ENCODE data around the gene IQCM.

The IQCM gene

DNA sequence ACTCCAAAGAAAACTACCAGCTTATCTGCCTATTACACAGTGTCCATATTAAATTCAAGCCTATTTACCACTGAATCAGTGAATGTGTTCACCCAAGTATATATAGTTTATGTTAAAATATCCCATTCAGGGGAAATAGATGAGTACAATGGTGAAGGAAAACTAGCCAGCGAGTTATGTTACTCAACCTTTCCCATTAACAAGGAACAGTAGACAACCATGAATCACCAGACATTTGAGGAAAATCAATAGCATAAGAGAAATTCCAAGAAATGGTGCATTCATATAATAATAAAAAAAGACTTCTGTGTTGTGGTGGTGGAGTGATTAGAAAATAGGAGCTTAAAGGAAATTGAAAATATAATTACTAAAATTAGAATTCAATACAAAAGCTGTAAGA lies 21.3 kb downstream of the IQCM start:
- Histone ChIP-seq H2AFZ (no peak overlapping the region), H3K4me3 (ENCODE audit: low read depth, low read length) (no peak overlapping the region), H3K36me3 (ENCODE audit: control insufficient read depth, insufficient read depth, low read length) (no peaks in the 10 kb centered on the region), H3K9ac (no peak overlapping the region), H3K9me3 (ENCODE audit: control insufficient read depth, low read length) (no peaks in the 10 kb centered on the region), H3K27me3 (ENCODE audit: control insufficient read depth, insufficient read depth, low read length) (no peaks in the 10 kb centered on the region), H3K4me1 (no peaks in the 10 kb centered on the region), H3K79me2 (no peaks in the 10 kb centered on the region), H3K4me2 (ENCODE audit: low read length) (no peak overlapping the region), H3K27ac (no peak overlapping the region)
- TF ChIP-seq, protein P1, sequence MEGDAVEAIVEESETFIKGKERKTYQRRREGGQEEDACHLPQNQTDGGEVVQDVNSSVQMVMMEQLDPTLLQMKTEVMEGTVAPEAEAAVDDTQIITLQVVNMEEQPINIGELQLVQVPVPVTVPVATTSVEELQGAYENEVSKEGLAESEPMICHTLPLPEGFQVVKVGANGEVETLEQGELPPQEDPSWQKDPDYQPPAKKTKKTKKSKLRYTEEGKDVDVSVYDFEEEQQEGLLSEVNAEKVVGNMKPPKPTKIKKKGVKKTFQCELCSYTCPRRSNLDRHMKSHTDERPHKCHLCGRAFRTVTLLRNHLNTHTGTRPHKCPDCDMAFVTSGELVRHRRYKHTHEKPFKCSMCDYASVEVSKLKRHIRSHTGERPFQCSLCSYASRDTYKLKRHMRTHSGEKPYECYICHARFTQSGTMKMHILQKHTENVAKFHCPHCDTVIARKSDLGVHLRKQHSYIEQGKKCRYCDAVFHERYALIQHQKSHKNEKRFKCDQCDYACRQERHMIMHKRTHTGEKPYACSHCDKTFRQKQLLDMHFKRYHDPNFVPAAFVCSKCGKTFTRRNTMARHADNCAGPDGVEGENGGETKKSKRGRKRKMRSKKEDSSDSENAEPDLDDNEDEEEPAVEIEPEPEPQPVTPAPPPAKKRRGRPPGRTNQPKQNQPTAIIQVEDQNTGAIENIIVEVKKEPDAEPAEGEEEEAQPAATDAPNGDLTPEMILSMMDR (IDR thresholded peaks at IDR 0.05), result no peak

DNA sequence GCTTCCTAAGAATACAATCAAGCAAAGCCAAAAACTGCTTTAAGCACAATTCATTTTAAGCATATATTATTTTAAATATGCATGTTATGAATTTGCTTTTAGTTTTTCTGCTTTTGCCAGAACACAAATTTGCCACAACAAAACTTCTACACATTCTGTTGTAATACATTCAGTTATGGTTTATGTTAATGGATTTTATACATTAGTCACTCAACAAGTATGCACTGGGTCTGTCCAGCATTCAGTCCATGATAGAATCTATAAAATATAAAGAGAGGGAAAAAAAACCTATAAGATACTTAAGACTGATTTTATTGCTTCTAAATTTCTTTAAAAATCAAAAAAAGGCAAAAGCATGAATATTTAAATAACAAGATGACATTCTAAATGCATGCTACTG lies 22.2 kb downstream of the IQCM start:
- H3K79me2 ChIP-seq, result no peaks in the 10 kb centered on the region
- H3K4me2 ChIP-seq (ENCODE audit: low read length), result no peak overlapping the region
- TF ChIP-seq, protein P1 (IDR thresholded peaks at IDR 0.05), result no peak
- no peaks in the 10 kb centered on the region for H3K36me3 ChIP-seq (ENCODE audit: control insufficient read depth, insufficient read depth, low read length)
- no peak overlapping the region for H2AFZ ChIP-seq
- H3K4me3 ChIP-seq (ENCODE audit: low read depth, low read length), result no peak overlapping the region
- H3K9me3 ChIP-seq (ENCODE audit: control insufficient read depth, low read length), result no peaks in the 10 kb centered on the region
- H3K27ac ChIP-seq, result no peak overlapping the region
- no peak overlapping the region for H3K9ac ChIP-seq
- H3K27me3 ChIP-seq (ENCODE audit: control insufficient read depth, insufficient read depth, low read length), result no peaks in the 10 kb centered on the region
- H3K4me1 ChIP-seq, result no peaks in the 10 kb centered on the region

DNA sequence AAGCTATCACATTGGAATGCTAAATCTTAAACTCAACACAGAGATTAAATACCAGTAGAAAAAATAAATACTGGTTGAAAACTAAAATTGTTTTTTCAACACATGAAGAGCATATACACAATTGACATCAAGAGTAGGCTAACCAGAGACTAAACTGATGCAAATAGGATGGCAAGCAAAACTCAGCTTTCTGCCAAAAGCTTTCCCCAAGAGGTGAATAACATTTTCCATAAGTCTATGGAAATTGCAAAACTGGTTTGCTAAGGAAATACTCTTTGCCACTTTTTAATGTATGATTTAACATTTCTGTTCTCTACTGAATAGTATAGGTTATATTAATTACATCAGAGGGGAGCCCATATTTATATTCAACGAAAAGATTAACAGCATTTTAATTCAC lies 23.8 kb downstream of the IQCM start:
- Histone ChIP-seq H3K36me3 (ENCODE audit: control insufficient read depth, insufficient read depth, low read length) (no peaks in the 10 kb centered on the region), H3K4me2 (ENCODE audit: low read length) (no peak overlapping the region), H3K27me3 (ENCODE audit: control insufficient read depth, insufficient read depth, low read length) (no peaks in the 10 kb centered on the region), H2AFZ (no peak overlapping the region), H3K27ac (no peak overlapping the region), H3K4me1 (no peaks in the 10 kb centered on the region), H3K4me3 (ENCODE audit: low read depth, low read length) (no peak overlapping the region), H3K79me2 (no peaks in the 10 kb centered on the region), H3K9me3 (ENCODE audit: control insufficient read depth, low read length) (no peaks in the 10 kb centered on the region), H3K9ac (no peak overlapping the region)
- TF ChIP-seq, protein P1 (IDR thresholded peaks at IDR 0.05), result no peak

DNA sequence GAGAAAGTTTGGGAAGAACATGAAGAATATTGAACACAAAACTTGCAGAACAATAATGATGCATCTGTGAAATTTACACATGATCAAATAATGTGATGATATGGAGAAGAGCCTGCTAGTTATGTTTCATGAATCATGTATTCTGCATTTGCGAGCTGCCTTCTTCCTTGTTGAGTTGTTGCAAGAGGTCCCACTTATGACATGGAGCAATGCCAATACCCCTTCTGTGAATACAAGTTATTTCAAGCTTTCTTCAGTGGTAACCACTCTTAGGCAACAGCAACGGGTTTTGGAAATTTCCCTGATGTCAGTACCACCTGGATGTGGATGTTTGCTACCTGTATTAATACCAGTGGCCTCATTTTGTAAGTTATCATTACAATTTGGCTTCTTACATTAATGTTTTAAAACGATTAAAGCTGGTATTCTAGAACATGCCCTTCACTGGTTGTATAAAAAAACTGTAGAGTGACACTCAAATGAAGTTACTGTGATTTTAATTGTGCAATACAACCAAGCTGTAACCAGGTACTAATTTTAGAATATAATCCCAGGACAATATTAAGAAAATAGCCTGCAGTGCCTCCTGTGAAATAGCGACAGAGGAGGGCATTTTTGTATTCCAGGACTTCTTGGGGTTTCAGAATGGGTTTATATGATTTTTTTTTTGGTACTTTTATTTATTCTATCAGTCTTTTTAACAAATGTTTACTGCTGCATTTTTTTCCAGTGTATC lies 25.3 kb downstream of the IQCM start:
- Histone ChIP-seq H3K9me3 (ENCODE audit: control insufficient read depth, low read length) (no peaks in the 10 kb centered on the region), H3K36me3 (ENCODE audit: control insufficient read depth, insufficient read depth, low read length) (no peaks in the 10 kb centered on the region), H3K27me3 (ENCODE audit: control insufficient read depth, insufficient read depth, low read length) (no peaks in the 10 kb centered on the region), H3K4me1 (no peaks in the 10 kb centered on the region), H2AFZ (no peak overlapping the region), H3K4me3 (ENCODE audit: low read depth, low read length) (no peak overlapping the region), H3K9ac (no peak overlapping the region), H3K4me2 (ENCODE audit: low read length) (no peak overlapping the region), H3K79me2 (no peaks in the 10 kb centered on the region), H3K27ac (no peak overlapping the region)
- TF ChIP-seq, protein P1 (IDR thresholded peaks at IDR 0.05), result no peak

DNA sequence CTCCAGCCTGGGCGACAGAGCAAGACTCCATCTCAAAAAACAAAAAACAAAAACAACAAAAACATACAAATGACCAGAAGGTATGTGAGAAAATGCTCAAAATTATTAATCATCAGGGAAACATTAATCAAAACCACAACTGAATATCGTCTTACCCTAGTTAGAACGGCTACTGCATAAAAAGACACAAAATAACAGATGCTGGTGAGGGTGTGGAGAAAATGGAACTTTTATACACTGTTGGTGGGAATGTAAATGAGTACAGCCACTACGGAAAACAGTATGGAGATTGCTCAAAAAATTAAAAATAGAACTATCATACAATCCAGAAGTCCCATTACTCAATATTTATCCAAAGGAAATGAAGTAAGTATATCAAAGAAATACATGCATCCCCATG lies 27.3 kb downstream of the IQCM start:
- H3K9ac ChIP-seq, result no peak overlapping the region
- H3K4me1 ChIP-seq, result no peaks in the 10 kb centered on the region
- H3K36me3 ChIP-seq (ENCODE audit: control insufficient read depth, insufficient read depth, low read length), result no peaks in the 10 kb centered on the region
- no peaks in the 10 kb centered on the region for H3K27me3 ChIP-seq (ENCODE audit: control insufficient read depth, insufficient read depth, low read length)
- TF ChIP-seq, protein P1 (IDR thresholded peaks at IDR 0.05), result no peak
- H2AFZ ChIP-seq, result no peak overlapping the region
- no peaks in the 10 kb centered on the region for H3K9me3 ChIP-seq (ENCODE audit: control insufficient read depth, low read length)
- no peak overlapping the region for H3K4me2 ChIP-seq (ENCODE audit: low read length)
- H3K4me3 ChIP-seq (ENCODE audit: low read depth, low read length), result no peak overlapping the region
- H3K27ac ChIP-seq, result no peak overlapping the region
- H3K79me2 ChIP-seq, result no peaks in the 10 kb centered on the region
